NCI-H524 treated with DMSO at 0.1 percent for 48 hours (cell line): ENCODE results near the gene ANTXR2.
"Not testable (repeated sequence)": the region's sequence is repeated elsewhere in the genome, so short reads cannot be mapped to it uniquely, and the experiment has no call there.

Source experiments
- DNase-seq: peaks from one replicate; lab custom pipeline; 2025; lab: John Stamatoyannopoulos, UW

Gene ANTXR2

DNA sequence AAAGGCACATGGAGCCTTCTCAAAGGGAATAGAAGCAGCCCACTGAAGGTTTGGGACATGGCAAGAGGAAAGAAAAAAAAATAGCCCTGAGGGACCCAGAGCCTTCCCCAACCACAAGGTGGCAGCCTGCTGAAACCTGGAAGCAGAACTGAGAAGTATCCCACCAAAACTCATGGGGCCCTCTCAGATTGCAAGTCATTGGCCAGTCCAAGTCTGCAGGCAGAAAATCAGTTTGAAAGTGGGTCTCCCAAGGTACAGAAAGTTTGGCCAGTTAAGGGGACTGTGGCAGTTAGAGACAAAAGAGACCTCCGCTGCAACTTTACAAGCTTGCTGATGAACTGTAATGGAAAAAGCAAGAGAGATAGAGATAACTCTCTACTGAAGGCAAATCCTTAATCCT is 155.8 kb downstream of the ANTXR2 start:
- no peak for DNase-seq

- no peak for DNase-seq
Observed at GRCh38 chr4:79915246-79915645, 157.8 kb downstream of the ANTXR2 start.

DNA sequence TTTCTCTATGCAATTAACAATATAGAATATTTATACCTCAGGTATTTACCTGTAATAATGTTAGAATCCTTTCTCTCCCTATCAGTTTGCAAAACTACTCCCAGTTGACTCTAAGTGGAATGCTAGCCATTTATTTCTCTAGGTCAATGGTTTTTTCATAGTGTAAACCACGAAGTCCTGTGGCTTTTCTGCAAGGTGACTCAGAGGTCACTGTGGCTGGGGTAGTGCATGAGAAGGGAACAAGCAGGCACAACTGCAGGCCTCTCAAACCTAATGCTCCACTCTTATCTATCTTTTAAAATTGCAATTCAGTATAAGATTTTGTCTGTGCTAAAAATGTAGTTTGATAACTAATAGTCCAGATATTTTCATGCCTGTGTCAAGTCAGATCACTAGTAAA is 159.4 kb downstream of the ANTXR2 start:
- DNase-seq, result no peak

GRCh38 chr4:79907001-79907400 is 166.0 kb downstream of the ANTXR2 start:
- no peak for DNase-seq

DNA sequence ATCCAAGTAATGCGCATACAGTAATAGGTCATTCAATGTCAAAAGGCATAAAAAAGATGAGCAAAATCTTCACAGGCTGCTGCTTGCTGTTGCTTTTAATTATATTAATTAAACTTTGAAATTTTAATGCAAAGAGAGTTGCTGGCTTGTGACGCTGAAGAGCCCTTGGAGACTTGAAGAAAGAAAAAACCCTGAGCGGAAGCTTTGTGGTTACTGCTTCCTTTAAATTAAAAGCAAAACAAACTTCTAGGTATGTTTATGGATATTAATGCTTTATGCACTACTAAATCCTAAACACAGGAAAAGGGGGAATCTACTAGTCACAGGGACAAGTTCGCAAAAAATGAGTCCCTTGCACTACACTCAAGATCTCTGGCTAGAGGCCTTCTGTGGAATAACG is 166.7 kb downstream of the ANTXR2 start:
- DNase-seq, result no peak

DNA sequence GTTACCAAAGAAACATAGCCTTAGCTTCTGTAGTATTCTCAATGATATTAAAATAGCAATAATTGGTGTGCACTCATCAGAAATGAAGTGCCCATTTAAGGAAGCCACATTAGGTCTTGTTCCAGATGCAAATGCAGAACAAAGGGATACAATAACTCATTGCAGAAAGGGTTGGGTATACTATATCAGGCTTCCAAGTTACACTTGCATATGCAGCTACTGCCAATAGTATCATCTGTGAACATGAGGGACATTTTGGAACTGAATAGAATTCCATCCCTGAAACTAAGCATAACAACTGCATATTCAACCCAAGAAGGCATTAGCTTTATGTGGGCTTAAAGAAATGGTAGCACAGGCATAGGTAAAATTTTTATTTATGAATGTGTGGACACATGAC is 167.8 kb downstream of the ANTXR2 start:
- no peak for DNase-seq

DNA sequence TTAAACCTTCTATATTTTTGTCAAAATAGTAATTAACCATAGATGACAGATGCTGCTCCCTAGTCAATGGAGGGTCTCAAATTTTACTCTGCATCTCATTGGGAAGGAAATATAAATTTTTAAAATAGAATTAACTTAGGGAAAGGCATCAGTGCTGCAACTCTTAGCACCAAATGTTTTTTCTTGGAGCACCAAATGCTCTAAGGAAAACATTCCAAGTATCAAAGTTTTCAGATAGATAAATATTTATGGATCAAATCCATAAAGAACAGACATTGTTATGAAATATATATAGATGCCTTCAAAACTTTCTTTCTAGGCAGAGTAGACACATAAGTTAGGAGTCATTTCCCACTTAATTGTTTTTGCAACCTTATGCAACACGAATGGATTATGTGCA is 168.7 kb downstream of the ANTXR2 start:
- no peak for DNase-seq

DNA sequence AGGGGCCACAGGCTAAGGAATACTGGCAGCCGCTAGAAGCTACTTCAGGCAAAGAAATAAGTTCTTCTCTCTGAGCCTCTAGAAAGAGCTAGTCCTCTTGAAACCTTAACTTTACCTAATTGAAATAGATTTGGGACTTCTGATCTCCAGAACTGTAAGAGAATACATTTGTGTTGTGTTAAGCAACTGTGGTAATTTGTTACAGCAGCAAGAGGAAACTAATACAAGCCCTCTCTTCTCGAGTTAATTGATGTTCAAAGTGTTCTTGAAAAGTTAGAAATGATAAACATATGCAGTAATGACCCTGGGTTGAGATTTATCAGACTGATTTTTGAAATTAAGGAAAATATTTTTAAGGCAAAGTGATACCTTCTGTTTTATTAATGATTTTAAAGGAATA is 172.8 kb downstream of the ANTXR2 start:
- no peak for DNase-seq

- DNase-seq, result no peak
Observed at GRCh38 chr4:79899481-79899880, 173.5 kb downstream of the ANTXR2 start.

- DNase-seq, result no peak
Observed at GRCh38 chr4:79898055-79898454, 175.0 kb downstream of the ANTXR2 start.

- DNase-seq, result no peak
Observed at GRCh38 chr4:79897174-79897573, 175.9 kb downstream of the ANTXR2 start.

- DNase-seq, result no peak
Observed at GRCh38 chr4:79893456-79893855, 179.6 kb downstream of the ANTXR2 start.

- DNase-seq, result not testable (repeated sequence)
Observed at GRCh38 chr4:79889026-79889425, 184.0 kb downstream of the ANTXR2 start.

DNA sequence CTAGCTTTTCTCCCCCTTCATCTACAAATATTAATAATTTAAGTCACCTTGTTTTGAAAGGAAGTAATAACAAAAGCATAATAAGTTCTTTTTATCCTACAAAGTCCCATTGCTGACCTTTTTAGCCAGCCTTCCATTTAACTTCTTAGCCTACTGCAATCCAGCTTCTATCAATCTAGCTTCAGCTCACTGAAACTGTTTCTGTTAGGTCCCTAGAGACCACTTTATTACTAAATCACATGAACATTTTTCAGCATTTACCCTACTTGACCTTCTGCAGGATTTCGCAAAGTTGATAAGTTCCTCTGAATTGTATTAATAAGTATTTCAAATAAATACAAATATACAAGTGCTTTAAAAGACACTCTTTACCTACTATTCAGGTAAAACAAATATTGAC is 186.5 kb downstream of the ANTXR2 start:
- DNase-seq, result no peak

- DNase-seq, result no peak
Observed at GRCh38 chr4:79886021-79886420, 187.0 kb downstream of the ANTXR2 start.

GRCh38 chr4:79883290-79883689 is 189.7 kb downstream of the ANTXR2 start:
- no peak for DNase-seq

DNA sequence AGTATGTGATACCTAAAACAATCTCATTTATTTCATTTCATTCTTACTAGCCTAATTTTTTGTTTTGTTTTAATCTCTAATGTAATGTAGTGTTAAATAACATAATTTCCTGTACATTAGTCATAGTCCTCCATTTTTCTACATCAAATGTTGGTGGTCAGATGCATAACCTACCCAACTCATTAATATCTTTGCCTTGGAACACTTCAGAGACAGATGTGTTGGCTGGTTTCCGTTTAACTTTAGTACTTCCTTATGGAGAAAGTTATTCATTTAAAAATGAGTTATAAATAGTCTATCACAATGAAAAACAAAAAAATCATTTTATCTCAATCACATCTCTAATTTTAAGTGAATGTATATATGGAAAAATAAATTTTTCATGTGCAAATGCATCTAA is 190.2 kb downstream of the ANTXR2 start:
- no peak for DNase-seq

DNA sequence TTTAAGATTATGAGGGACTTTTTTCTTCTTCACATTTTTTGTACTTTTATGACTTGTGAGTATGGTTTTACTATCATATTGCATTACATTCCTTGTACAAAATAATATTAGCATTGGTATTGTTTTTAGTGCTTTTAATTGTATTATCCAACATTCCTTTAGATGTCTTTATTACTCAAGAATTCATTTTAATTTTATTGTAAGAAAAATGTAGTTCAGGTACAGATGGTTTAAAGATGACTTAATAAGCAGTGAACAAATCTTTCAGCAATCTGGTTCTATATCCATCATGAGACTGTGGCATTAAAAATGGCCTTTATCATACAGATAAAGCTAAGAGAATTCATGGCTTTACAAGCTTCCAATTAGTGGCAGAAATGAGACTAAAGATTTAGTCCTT is 191.6 kb downstream of the ANTXR2 start:
- no peak for DNase-seq

DNA sequence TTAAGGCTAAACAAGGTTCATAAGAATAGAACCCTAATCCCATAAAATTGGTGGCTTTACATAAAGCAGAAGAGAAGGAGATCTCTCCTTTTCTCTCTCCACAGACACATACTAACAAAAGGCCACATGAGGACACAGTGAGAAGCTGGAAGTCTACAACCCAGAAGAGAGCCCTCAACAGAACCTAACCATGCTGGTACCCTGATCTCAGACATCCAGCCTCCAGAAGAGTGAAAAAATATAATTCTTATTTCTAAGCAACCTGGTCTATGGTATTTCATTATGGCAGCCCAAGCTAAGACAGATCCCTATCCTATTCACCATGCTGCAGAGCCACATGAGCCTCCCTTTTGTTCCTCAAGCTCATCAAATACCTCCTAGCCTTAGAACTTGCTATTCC is 195.5 kb downstream of the ANTXR2 start:
- DNase-seq, result no peak

DNA sequence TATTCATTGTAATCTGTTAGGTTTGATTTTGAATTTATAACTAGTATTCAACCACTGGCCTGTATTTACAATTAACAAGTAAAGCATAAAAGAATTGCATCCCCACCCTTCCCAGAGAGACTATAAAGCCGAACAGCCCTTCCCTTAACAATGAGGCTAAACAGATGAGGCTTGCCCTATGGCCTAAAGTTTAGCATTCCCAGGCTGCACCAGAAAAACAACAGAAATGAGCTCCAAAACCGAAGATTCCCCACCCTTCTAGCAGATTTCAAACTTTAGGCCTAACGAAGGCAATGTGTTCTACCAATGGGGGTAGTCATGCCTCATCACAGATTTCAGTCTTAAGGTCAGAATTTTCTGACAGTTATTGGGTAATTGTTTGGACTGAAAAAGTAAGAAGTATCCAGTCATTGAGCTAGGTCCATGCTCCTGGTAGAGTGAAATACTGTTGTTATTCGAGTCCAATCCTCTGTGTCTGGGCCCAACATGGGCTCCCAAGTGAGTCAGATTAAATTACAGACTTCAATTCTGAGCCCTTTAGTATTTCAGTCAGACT is 197.6 kb downstream of the ANTXR2 start:
- no peak for DNase-seq

DNA sequence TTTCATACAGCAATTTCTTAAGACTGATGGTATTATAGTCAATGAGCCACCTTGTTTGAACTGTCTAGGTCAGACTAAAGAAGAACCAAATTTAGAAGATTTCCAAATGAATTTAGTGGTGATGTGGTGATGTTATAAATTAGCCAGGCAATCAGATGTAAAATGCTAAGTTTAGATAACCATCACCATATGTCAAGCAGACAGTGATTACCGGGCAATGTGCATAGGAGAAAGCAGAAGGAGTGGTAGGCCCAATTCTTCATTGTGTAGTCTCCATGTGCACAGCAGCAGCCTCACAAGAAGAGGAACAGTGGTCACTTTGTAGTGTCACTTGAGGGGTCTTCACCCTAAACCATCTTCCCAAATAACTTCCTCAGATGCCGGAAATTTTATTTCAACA is 198.8 kb downstream of the ANTXR2 start:
- no peak for DNase-seq

- peak; percentile 2 for DNase-seq
Observed at GRCh38 chr4:79872738-79873137, 200.3 kb downstream of the ANTXR2 start.

DNA sequence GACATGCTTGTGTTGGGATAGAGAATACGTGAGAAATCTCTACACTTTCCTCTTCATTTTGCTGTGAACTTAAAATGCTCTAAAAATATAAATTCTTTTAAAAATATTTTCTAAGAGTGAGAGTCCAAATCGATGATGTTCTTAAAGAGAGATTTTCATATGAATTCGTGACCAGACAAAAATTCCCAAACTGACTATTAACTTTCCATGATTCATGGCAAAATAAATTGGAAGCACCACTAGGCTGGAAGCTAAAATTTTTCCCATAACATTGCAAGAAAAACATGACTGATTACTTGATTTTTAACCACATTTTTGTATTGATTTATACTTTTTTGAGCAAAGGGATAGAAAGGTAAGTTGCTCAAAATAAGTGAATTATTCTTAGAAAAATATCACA is 201.1 kb downstream of the ANTXR2 start:
- DNase-seq, result no peak

- DNase-seq, result peak; percentile 58
Observed at GRCh38 chr4:79869597-79870237, 203.3 kb downstream of the ANTXR2 start.
